Uterus (tissue), 4 donors: ENCODE measurements around the gene HCFC2. TPM values are rescaled to one million over a fixed set of nuclear protein-coding genes. Genes with fewer than 3 reads are reported as not detected.
A peak's percentile ranks its signal among the peaks of the same experiment; 100 is the strongest.
"Not testable (repeated sequence)": the region's sequence is repeated elsewhere in the genome, so short reads cannot be mapped to it uniquely, and the experiment has no call there.

ENCODE experiments used
- DNase-seq, 2 donors: peaks; one replicate each; pipeline ENCODE4 v3.0.0-alpha.2; 2019 to 2020
- H3K27ac ChIP-seq, 2 donors: fragments of 200-600 bp; sonication (generic); 1 replicate in 1 of 2; 2 replicates in 1 of 2; pipeline ENCODE4 v1.5.1; 2016 to 2018
- H3K27me3 ChIP-seq, 2 donors: fragments of 200-600 bp; sonication (generic); one replicate each; pipeline ENCODE4 v1.5.1; 2018 to 2019; ENCODE audit warnings: control low read depth in 1 of 2
- H3K36me3 ChIP-seq, 2 donors: fragments of 200-600 bp; sonication (generic); one replicate each; pipeline ENCODE4 v1.5.1; 2019; ENCODE audit warnings: control low read depth in 1 of 2
- H3K4me1 ChIP-seq, 2 donors: fragments of 200-600 bp; sonication (generic); one replicate each; pipeline ENCODE4 v1.5.1; 2018 to 2019; ENCODE audit warnings: control low read depth in 1 of 2
- H3K4me3 ChIP-seq, 2 donors: fragments of 200-600 bp; sonication (generic); 1 replicate in 1 of 2; 2 replicates in 1 of 2; pipeline ENCODE4 v1.5.1; 2018 to 2019; ENCODE audit warnings: mild to moderate bottlenecking in 1 of 2
- H3K9me3 ChIP-seq, 2 donors: fragments of 200-600 bp; sonication (generic); one replicate each; pipeline ENCODE4 v1.5.1; 2019; ENCODE audit warnings: control low read depth in 1 of 2
- POLR2A ChIP-seq, 2 donors: fragments of 450-650 bp; IDR thresholded peaks; one replicate each; pipeline ENCODE4 v1.6.1; 2016; ENCODE audit warnings: antibody characterized with exemption in 2 of 2, mild to moderate bottlenecking in 1 of 2, moderate library complexity in 1 of 2
- intact Hi-C: fragments of 100-400 bp; cut with DNase I; formaldehyde crosslinking; loops from one replicate; pipeline ENCODE4 v1.15.1; 2023; ENCODE audit warnings: low total_unique reads
- total RNA-seq, 4 donors: library from RNA; depleted of rRNA in 3 of 4; stranded (reverse); fragments of >200 nt in 3 of 4; gene quantifications; one replicate each; pipeline versions ENCODE4 v1.1.0 to v1.2.4, GENCODE V29; 2014 to 2023
- TF ChIP-seq, protein P1 (sequence below), 4 experiments: fragments of 200-600 bp in 2 of 4; fragments of 450-650 bp in 2 of 4; sonication (generic) in 2 of 4; IDR thresholded peaks; one replicate each; pipeline ENCODE4 v1.5.1; 2016 to 2019; ENCODE audit warnings: antibody characterized with exemption in 4 of 4, mild to moderate bottlenecking in 2 of 4, moderate library complexity in 1 of 4
- donor health status: DM: yes; HTN: yes; CAD: no.

Gene HCFC2
- total RNA-seq, 4 donors from 2014 or later, result 10.0 to 61.0 (median 29.1) TPM

- Histone ChIP-seq H3K27me3 (no peaks in the 10 kb centered on the region), H3K9me3 (no peaks in the 10 kb centered on the region), H3K27ac (no peak overlapping the region), H3K4me3 (no peak overlapping the region), H3K4me1 (no peaks in the 10 kb centered on the region), H3K36me3 (no peaks in the 10 kb centered on the region)
- DNase-seq, result no peak
- intact Hi-C loops, result no loop called here
- TF ChIP-seq POLR2A (IDR thresholded peaks at IDR 0.05), result no peak
- TF ChIP-seq, protein P1, sequence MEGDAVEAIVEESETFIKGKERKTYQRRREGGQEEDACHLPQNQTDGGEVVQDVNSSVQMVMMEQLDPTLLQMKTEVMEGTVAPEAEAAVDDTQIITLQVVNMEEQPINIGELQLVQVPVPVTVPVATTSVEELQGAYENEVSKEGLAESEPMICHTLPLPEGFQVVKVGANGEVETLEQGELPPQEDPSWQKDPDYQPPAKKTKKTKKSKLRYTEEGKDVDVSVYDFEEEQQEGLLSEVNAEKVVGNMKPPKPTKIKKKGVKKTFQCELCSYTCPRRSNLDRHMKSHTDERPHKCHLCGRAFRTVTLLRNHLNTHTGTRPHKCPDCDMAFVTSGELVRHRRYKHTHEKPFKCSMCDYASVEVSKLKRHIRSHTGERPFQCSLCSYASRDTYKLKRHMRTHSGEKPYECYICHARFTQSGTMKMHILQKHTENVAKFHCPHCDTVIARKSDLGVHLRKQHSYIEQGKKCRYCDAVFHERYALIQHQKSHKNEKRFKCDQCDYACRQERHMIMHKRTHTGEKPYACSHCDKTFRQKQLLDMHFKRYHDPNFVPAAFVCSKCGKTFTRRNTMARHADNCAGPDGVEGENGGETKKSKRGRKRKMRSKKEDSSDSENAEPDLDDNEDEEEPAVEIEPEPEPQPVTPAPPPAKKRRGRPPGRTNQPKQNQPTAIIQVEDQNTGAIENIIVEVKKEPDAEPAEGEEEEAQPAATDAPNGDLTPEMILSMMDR (IDR thresholded peaks at IDR 0.05), result no peak
Observed at GRCh38 chr12:104105461-104105860, 41.1 kb downstream of the HCFC2 start.

DNA sequence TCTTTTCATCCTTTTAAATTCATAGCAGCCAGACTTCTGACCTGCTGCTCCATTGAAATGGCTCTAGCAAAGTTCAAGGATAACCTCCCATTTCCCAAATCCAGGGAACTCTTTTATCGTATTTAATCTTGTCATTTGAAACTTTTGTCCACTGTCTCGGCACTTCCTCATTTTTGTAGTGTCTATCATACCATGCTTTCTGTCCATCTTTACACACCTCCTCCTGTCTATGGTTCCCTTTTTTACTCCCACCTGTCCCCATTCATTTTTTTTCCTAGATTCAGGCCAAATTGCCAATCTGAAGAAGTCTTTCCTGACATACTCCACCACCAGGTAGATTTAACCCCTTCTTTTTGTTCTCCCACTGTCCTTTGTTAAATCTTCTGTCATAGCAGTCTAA, 42.6 kb downstream of the HCFC2 start:
- intact Hi-C loops, result no loop called here
- H3K9me3 ChIP-seq, result no peaks in the 10 kb centered on the region
- no peaks in the 10 kb centered on the region for H3K4me1 ChIP-seq
- DNase-seq, result no peak
- H3K27ac ChIP-seq, result no peak overlapping the region
- TF ChIP-seq POLR2A (IDR thresholded peaks at IDR 0.05), result no peak
- TF ChIP-seq, protein P1 (IDR thresholded peaks at IDR 0.05), result no peak
- H3K36me3 ChIP-seq, result no peaks in the 10 kb centered on the region
- H3K4me3 ChIP-seq, result no peak overlapping the region
- no peaks in the 10 kb centered on the region for H3K27me3 ChIP-seq

DNA sequence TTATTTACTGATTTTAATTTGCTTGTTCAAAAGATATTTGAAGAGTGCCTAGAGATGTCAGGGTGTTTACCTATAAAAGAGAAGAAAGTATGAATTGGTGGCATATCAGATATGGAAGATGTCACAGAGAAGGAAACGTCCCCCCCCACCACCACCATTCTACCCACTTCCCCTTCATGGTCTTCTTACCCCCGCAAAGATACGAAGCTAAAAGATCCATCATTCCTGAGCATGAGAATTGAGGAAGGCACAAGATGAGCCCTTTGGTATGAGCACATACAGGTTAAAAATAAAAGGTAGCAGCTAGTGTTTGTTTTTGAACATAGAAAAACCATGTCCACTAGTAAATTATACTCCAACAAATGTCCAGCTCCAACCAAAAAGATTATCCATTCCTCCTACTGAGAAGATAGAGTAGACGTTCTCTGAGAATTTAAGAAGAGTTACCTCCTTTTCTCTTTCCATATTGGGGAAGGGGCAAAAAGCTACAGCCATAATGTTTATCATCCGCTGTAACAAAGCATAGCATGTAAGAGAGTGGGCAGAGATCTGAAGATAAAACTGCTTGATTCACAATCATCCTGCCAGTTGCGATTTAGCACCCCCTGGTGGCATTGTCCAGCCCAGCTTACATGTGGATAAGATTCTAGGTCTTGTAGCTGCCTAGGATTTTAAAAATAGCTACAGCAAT, 44.6 kb downstream of the HCFC2 start:
- no peak for TF ChIP-seq POLR2A (IDR thresholded peaks at IDR 0.05)
- TF ChIP-seq, protein P1 (IDR thresholded peaks at IDR 0.05), result peak; percentile 70 to 85 (median 78)
- Histone ChIP-seq H3K27ac (peak overlapping the region in 1 of 2 donors; percentile 22), H3K36me3 (no peaks in the 10 kb centered on the region), H3K27me3 (no peaks in the 10 kb centered on the region), H3K9me3 (no peaks in the 10 kb centered on the region), H3K4me3 (no peak overlapping the region), H3K4me1 (no peaks in the 10 kb centered on the region)
- peak; percentile 75 to 82 for DNase-seq
- intact Hi-C loops, result no loop called here

DNA sequence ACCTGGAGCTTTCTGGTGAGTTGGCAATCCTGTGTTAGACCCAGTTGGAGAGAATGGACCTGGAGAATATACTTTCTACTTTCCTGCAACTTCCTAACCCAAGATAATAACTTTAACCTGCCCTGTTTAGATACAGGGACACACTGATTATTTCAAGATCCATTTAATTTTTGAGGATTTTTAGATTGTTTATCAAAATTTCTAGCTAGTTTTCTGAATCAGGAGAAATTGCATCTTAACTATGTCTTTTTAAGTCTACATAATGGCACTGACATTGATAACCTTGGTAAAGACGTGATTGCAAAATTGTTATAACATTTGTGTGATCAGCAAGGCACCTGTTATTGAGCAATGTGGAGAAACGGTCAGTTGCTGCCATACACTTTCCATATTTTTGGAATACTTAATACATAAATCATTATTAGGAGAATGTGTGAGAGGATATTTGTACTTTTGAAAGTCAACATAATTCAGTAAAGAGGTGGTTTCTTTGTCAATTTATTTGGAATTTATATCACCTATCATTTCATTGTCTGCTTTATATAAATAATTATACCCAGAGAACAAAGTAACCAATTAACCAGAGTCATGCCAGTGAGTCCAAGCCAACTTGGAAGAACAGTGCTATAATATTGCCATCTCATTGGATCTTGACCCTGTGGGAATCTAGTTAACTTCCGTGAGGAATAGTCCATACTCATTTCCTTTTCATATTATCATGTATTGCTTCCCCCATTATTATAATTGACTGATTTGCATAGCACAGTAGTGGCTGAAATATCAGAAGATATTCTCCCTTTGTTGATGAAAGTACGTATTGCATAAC, 45.3 kb downstream of the HCFC2 start:
- peak overlapping the region in 1 of 2 donors; percentile 22 for H3K27ac ChIP-seq
- TF ChIP-seq, protein P1 (IDR thresholded peaks at IDR 0.05), result no peak
- no peak for TF ChIP-seq POLR2A (IDR thresholded peaks at IDR 0.05)

GRCh38 chr12:104114834-104115586, 50.7 kb downstream of the HCFC2 start:
- DNase-seq, H3K27ac ChIP-seq, H3K36me3 ChIP-seq, H3K4me1 ChIP-seq, intact Hi-C loops, H3K4me3 ChIP-seq, H3K9me3 ChIP-seq, H3K27me3 ChIP-seq: not testable (repeated sequence)

More for the DNA sequence above, 45.3 kb downstream of the HCFC2 start:
- no peaks in the 10 kb centered on the region for H3K27me3 ChIP-seq
- no peaks in the 10 kb centered on the region for H3K4me1 ChIP-seq
- no peak for DNase-seq
- no peaks in the 10 kb centered on the region for H3K9me3 ChIP-seq
- no peak overlapping the region for H3K4me3 ChIP-seq
- no peaks in the 10 kb centered on the region for H3K36me3 ChIP-seq
- intact Hi-C loops, result no loop called here
